Stimulated activated effector memory CD8-positive, alpha-beta T cell treated with anti-CD3 and anti-CD28 coated beads, Interleukin-12 subunit alpha, Interleukin-12 subunit beta, amount 100 ng/mL, for 72 hours (primary cell): ENCODE data around the gene MRPL28.
"Not testable (repeated sequence)": the region's sequence is repeated elsewhere in the genome, so short reads cannot be mapped to it uniquely, and the experiment has no call there.

Experiments
- ATAC-seq: fragments of 150-1000 bp; cut with Tn5 transposase; 2 replicates; pipeline ENCODE4 v1.10.0; 2021
- DNase-seq, 2 donors: peaks; one replicate each; pipeline ENCODE4 v3.0.0; 2021 to 2022; ENCODE audit warnings: low spot score in 2 of 2
- H3K27ac Mint-ChIP-seq: one replicate; pipeline ENCODE4 v1.8.0; 2022; ENCODE audit warnings: mild to moderate bottlenecking, mixed read lengths
- H3K36me3 Mint-ChIP-seq: one replicate; pipeline ENCODE4 v1.8.0; 2022; ENCODE audit warnings: mild to moderate bottlenecking, mixed read lengths
- H3K4me1 Mint-ChIP-seq: one replicate; pipeline ENCODE4 v1.8.0; 2022; ENCODE audit warnings: mixed read lengths
- H3K4me3 Mint-ChIP-seq: one replicate; pipeline ENCODE4 v1.8.0; 2022; ENCODE audit warnings: mild to moderate bottlenecking, mixed read lengths
- H3K9me3 Mint-ChIP-seq: one replicate; pipeline ENCODE4 v1.8.0; 2022; ENCODE audit warnings: mixed read lengths

The MRPL28 gene

DNA sequence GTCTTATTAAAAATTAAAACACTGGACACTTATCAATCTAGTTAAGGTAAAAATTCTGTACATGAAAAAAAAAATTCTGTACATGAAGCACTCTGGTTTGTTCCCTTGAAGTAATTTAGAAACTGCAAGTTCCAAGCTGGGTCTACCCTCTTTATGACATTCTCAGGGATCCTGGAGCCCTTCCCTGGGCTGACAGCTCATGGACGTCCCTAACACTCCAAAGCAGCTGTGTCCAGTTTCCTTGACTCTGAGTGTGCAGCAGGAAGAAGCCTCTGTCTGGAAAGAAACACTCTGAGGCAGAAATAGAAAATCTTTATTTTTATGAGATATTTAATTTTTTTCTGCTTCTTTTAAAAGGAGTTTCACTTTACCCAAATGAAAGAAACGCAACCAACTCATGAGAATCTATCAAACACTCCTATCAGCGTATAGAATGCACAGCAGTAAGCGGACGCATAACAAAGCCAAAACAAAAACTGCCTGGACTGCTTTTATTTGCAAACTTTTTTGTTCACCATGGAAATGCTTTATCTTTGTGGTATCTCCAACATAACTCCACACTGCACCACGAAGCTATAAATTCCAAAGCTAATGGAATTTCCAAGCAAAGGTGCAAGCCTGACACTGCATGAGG lies 39.0 kb downstream of the MRPL28 start:
- H3K4me3 Mint-ChIP-seq, H3K27ac Mint-ChIP-seq, H3K9me3 Mint-ChIP-seq, ATAC-seq, DNase-seq: not testable (repeated sequence)
- peaks cover 60% of the 10 kb centered on the region for H3K4me1 Mint-ChIP-seq
- peaks cover 18% of the 10 kb centered on the region for H3K36me3 Mint-ChIP-seq

GRCh38 chr16:330741-331140 lies 39.6 kb downstream of the MRPL28 start:
- Mint-ChIP-seq H3K36me3 (peaks cover 18% of the 10 kb centered on the region), H3K9me3 (no peaks in the 10 kb centered on the region), H3K4me3 (no peak overlapping the region), H3K27ac (no peak overlapping the region), H3K4me1 (peaks cover 57% of the 10 kb centered on the region)
- DNase-seq, result no peak
- no peak for ATAC-seq

- Mint-ChIP-seq H3K36me3 (peaks cover 18% of the 10 kb centered on the region), H3K9me3 (no peaks in the 10 kb centered on the region), H3K4me1 (peaks cover 59% of the 10 kb centered on the region), H3K27ac (no peak overlapping the region), H3K4me3 (peak overlapping the region; percentile 64)
- no peak for ATAC-seq
- DNase-seq, result no peak
These were observed 44.8 kb downstream of the MRPL28 start for GRCh38 chr16:325375-326145.

- peaks cover 11% of the 10 kb centered on the region for H3K36me3 Mint-ChIP-seq
- H3K9me3 Mint-ChIP-seq, result no peaks in the 10 kb centered on the region
- ATAC-seq, result peak; percentile 35
- H3K4me3 Mint-ChIP-seq, result peak overlapping the region; percentile 64
- H3K4me1 Mint-ChIP-seq, result peaks cover 59% of the 10 kb centered on the region
- H3K27ac Mint-ChIP-seq, result no peak overlapping the region
- no peak for DNase-seq
These were observed 45.6 kb downstream of the MRPL28 start for GRCh38 chr16:324451-325334.

DNA sequence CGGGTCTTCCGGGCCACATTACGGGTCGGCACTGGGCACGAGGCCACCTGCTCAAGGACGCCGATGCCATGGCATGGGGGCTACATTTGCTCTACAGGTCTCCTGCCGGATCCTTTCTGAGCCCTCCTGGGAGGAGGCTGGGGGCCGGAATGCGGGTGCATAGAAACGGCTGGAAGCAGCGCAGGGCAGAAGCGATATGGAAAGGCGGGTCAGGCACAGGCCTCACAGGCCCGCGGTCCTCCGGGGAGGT lies 46.2 kb downstream of the MRPL28 start:
- Mint-ChIP-seq H3K9me3 (no peaks in the 10 kb centered on the region), H3K4me3 (peak overlapping the region; percentile 64), H3K36me3 (peaks cover 10% of the 10 kb centered on the region), H3K4me1 (peaks cover 64% of the 10 kb centered on the region), H3K27ac (no peak overlapping the region)
- ATAC-seq, result no peak
- DNase-seq, result no peak

DNA sequence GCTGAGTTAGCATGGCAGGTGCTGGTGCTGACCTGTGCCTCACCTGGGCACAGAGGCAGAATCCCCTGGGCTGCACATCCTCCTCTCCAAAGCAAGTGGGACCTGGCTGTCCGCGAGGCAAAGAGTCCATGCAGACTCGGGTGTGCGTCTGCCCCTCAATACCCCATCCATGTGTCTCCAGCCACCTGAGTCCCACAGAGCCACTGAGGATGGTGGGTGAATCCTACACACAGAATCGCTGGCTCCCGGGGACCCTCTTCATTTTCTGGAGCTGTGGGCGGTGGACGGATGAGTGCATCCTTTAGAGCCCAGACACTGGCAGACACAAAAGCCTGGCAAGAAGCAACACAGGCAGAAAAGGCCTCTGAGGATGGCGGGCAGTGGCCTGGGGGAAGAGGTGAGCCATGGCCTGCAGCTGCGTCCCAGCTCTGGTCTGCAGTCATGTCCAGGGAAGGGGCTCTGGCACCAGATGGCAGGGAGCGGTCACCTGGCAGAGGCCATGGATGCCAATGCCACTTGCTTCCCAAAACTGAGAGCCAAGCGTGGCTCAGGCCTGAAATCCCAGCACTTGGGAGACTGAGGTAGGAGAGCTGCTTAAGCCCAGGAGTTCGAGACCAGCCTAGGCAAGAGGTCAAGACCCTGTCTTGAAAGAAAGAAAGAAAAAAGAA lies 47.7 kb downstream of the MRPL28 start:
- Mint-ChIP-seq H3K36me3 (peaks cover 10% of the 10 kb centered on the region), H3K9me3 (no peaks in the 10 kb centered on the region), H3K4me3 (no peak overlapping the region), H3K27ac (no peak overlapping the region), H3K4me1 (peaks cover 76% of the 10 kb centered on the region)
- no peak for DNase-seq
- ATAC-seq, result no peak

GRCh38 chr16:321532-321931 lies 48.8 kb downstream of the MRPL28 start:
- Mint-ChIP-seq H3K27ac (no peak overlapping the region), H3K36me3 (no peaks in the 10 kb centered on the region), H3K4me1 (peaks cover 76% of the 10 kb centered on the region), H3K9me3 (no peaks in the 10 kb centered on the region), H3K4me3 (no peak overlapping the region)
- ATAC-seq (no peak), DNase-seq (no peak)

- ATAC-seq, result no peak
These were observed 50.1 kb downstream of the MRPL28 start for GRCh38 chr16:320206-320605.

GRCh38 chr16:318628-319027 lies 51.7 kb downstream of the MRPL28 start:
- Mint-ChIP-seq H3K4me3 (no peak overlapping the region), H3K9me3 (no peaks in the 10 kb centered on the region), H3K27ac (no peak overlapping the region), H3K4me1 (peaks cover 66% of the 10 kb centered on the region), H3K36me3 (peaks cover 11% of the 10 kb centered on the region)
- DNase-seq, result no peak
- ATAC-seq, result no peak

More at GRCh38 chr16:320206-320605, 50.1 kb downstream of the MRPL28 start:
- no peak overlapping the region for H3K27ac Mint-ChIP-seq
- no peak for DNase-seq
- H3K36me3 Mint-ChIP-seq, result no peaks in the 10 kb centered on the region
- H3K9me3 Mint-ChIP-seq, result no peaks in the 10 kb centered on the region
- peaks cover 75% of the 10 kb centered on the region for H3K4me1 Mint-ChIP-seq
- no peak overlapping the region for H3K4me3 Mint-ChIP-seq

GRCh38 chr16:317583-317982 lies 52.8 kb downstream of the MRPL28 start:
- no peak overlapping the region for H3K4me3 Mint-ChIP-seq
- peaks cover 11% of the 10 kb centered on the region for H3K36me3 Mint-ChIP-seq
- no peak overlapping the region for H3K27ac Mint-ChIP-seq
- H3K4me1 Mint-ChIP-seq, result peaks cover 61% of the 10 kb centered on the region
- H3K9me3 Mint-ChIP-seq, result no peaks in the 10 kb centered on the region
- DNase-seq (no peak), ATAC-seq (peak; percentile 57)
